ENCODE data around the gene REG3A. TPM values are rescaled to one million over a fixed set of nuclear protein-coding genes. Genes with fewer than 3 reads are reported as not detected.

REG3A gene
- total RNA-seq, 1 donor from 2014 or later: not detected

- no peak for TF ChIP-seq CTCF (conservative IDR thresholded peaks at IDR 0.05; ENCODE audit: low read depth, low read length)
- no peak overlapping the region for H3K4me3 ChIP-seq (ENCODE audit: low read depth, low read length)
- no peak for DNase-seq (ENCODE audit: low read depth)
Observed at GRCh38 chr2:79179036-79179435, 19.5 kb upstream of the REG3A start.

GRCh38 chr2:79178076-79178674 is 18.6 kb upstream of the REG3A start:
- no peak for TF ChIP-seq CTCF (conservative IDR thresholded peaks at IDR 0.05; ENCODE audit: low read depth, low read length)
- DNase-seq (ENCODE audit: low read depth): no peak
- H3K4me3 ChIP-seq (ENCODE audit: low read depth, low read length): no peak overlapping the region

GRCh38 chr2:79171348-79171958 is 11.9 kb upstream of the REG3A start:
- DNase-seq (ENCODE audit: low read depth): no peak
- no peak for TF ChIP-seq CTCF (conservative IDR thresholded peaks at IDR 0.05; ENCODE audit: low read depth, low read length)
- H3K4me3 ChIP-seq (ENCODE audit: low read depth, low read length): no peak overlapping the region

GRCh38 chr2:79162801-79163200 is 3.2 kb upstream of the REG3A start:
- TF ChIP-seq CTCF (conservative IDR thresholded peaks at IDR 0.05; ENCODE audit: low read depth, low read length): no peak
- DNase-seq (ENCODE audit: low read depth): no peak
- H3K4me3 ChIP-seq (ENCODE audit: low read depth, low read length): no peak overlapping the region

- no peak for TF ChIP-seq CTCF (conservative IDR thresholded peaks at IDR 0.05; ENCODE audit: low read depth, low read length)
- DNase-seq (ENCODE audit: low read depth): no peak
- no peak overlapping the region for H3K4me3 ChIP-seq (ENCODE audit: low read depth, low read length)
Observed at GRCh38 chr2:79162132-79162531, 2.6 kb upstream of the REG3A start.

- no peak for DNase-seq (ENCODE audit: low read depth)
- TF ChIP-seq CTCF (conservative IDR thresholded peaks at IDR 0.05; ENCODE audit: low read depth, low read length): no peak
- H3K4me3 ChIP-seq (ENCODE audit: low read depth, low read length): no peak overlapping the region
Observed at GRCh38 chr2:79159030-79159429, 523 bp downstream of the REG3A start.

All from epithelial cell of proximal tubule (primary cell).